Panc1 (cell line): ENCODE measurements around the gene LRRC39.

Source experiments
- POLR2AphosphoS5 ChIP-seq: IDR thresholded peaks from 2 replicates; pipeline ENCODE4 v1.6.1; 2012; ENCODE audit warnings: mild to moderate bottlenecking, low read depth, low read length, moderate library complexity
- SIN3A ChIP-seq: IDR thresholded peaks from 2 replicates; pipeline ENCODE4 v1.6.1; 2012; ENCODE audit warnings: low read depth, mild to moderate bottlenecking, low read length, moderate library complexity, borderline replicate concordance; ENCODE audit not compliant: insufficient read depth
- TF ChIP-seq, protein P1 (sequence below): fragments of 450-650 bp; IDR thresholded peaks from 2 replicates; pipeline ENCODE4 v1.5.1; 2017; ENCODE audit warnings: mild to moderate bottlenecking
- TF ChIP-seq, protein P2 (sequence below), 2 experiments: IDR thresholded peaks; 2 replicates each; pipeline ENCODE4 v1.6.1; 2011 to 2012; ENCODE audit warnings: low read depth in 2 of 2, control low read depth in 1 of 2, low read length in 1 of 2, mild to moderate bottlenecking in 1 of 2, moderate library complexity in 1 of 2; ENCODE audit not compliant: insufficient read depth in 1 of 2

GRCh38 chr1:100127226-100127625 is 50.8 kb downstream of the LRRC39 start:
- TF ChIP-seq, protein P1, sequence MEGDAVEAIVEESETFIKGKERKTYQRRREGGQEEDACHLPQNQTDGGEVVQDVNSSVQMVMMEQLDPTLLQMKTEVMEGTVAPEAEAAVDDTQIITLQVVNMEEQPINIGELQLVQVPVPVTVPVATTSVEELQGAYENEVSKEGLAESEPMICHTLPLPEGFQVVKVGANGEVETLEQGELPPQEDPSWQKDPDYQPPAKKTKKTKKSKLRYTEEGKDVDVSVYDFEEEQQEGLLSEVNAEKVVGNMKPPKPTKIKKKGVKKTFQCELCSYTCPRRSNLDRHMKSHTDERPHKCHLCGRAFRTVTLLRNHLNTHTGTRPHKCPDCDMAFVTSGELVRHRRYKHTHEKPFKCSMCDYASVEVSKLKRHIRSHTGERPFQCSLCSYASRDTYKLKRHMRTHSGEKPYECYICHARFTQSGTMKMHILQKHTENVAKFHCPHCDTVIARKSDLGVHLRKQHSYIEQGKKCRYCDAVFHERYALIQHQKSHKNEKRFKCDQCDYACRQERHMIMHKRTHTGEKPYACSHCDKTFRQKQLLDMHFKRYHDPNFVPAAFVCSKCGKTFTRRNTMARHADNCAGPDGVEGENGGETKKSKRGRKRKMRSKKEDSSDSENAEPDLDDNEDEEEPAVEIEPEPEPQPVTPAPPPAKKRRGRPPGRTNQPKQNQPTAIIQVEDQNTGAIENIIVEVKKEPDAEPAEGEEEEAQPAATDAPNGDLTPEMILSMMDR: no peak
- TF ChIP-seq POLR2AphosphoS5 (no peak), SIN3A (no peak)
- TF ChIP-seq, protein P2, sequence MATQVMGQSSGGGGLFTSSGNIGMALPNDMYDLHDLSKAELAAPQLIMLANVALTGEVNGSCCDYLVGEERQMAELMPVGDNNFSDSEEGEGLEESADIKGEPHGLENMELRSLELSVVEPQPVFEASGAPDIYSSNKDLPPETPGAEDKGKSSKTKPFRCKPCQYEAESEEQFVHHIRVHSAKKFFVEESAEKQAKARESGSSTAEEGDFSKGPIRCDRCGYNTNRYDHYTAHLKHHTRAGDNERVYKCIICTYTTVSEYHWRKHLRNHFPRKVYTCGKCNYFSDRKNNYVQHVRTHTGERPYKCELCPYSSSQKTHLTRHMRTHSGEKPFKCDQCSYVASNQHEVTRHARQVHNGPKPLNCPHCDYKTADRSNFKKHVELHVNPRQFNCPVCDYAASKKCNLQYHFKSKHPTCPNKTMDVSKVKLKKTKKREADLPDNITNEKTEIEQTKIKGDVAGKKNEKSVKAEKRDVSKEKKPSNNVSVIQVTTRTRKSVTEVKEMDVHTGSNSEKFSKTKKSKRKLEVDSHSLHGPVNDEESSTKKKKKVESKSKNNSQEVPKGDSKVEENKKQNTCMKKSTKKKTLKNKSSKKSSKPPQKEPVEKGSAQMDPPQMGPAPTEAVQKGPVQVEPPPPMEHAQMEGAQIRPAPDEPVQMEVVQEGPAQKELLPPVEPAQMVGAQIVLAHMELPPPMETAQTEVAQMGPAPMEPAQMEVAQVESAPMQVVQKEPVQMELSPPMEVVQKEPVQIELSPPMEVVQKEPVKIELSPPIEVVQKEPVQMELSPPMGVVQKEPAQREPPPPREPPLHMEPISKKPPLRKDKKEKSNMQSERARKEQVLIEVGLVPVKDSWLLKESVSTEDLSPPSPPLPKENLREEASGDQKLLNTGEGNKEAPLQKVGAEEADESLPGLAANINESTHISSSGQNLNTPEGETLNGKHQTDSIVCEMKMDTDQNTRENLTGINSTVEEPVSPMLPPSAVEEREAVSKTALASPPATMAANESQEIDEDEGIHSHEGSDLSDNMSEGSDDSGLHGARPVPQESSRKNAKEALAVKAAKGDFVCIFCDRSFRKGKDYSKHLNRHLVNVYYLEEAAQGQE (IDR thresholded peaks at IDR 0.05; ENCODE audit: insufficient read depth in 1 of 2, low read depth in 2 of 2, low read length in 1 of 2): no peak
